Retina (tissue), 1 donor: ENCODE measurements around the gene PCGF3.
A peak's percentile ranks its signal among the peaks of the same experiment; 100 is the strongest.
"Not testable (repeated sequence)": the region's sequence is repeated elsewhere in the genome, so short reads cannot be mapped to it uniquely, and the experiment has no call there.

Experiments
- DNase-seq: peaks from one replicate; pipeline ENCODE4 v3.0.0-alpha.2; 2016

Gene PCGF3

DNA sequence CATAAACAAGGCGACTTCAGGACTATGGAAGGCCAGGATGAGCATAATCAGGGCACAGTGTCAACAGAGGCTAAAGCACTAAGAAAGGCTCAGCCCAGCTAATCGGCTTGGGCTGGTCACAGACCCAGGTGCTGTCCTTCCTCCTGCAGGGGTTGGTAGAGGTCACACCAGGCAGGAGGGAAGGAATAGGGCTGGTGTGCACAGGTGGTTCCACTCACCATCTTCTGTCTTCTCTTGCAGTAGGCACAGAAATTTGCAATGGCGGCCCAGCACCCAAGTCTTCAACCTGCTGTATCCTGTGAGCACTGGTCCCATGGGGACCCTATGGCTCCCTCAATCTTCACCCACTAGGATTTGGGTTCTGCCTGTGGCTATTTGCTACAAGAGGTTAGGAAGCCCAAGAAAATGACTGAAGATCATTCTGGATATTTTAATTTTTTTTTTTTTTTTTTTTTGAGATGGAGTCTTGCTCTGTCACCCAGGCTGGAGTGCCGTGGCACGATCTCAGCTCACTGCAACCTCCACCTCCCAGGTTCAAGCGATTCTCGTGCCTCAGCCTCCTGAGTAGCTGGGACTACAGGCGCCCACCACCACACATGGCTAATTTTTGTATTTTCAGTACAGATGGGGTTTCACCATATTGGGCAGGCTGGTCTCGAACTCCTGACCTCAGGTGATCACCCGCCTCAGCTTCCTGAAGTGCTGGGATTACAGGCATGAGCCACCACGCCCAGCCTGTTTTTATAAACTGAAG lies 35.6 kb upstream of the PCGF3 start:
- DNase-seq, result not testable (repeated sequence)

DNA sequence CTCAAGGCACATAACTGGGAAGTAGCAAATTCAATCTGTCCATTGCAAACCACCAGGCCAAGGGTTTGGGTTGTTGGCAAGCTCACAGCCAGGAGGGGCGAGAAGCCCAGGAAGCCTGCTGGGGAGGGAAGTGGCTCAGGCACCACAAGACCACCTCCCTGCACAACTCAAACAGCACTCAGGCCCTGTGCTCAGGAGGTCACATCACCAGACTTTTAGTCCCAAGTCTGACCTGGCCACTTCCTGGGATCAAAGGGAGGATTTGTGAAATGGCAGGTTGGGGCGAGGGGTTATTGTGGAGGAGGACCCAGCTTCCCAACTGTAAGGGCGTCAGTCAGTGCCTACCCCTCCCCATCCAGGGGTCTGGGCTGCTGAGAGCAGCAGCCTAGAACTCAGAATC lies 33.9 kb upstream of the PCGF3 start:
- DNase-seq, result no peak

DNA sequence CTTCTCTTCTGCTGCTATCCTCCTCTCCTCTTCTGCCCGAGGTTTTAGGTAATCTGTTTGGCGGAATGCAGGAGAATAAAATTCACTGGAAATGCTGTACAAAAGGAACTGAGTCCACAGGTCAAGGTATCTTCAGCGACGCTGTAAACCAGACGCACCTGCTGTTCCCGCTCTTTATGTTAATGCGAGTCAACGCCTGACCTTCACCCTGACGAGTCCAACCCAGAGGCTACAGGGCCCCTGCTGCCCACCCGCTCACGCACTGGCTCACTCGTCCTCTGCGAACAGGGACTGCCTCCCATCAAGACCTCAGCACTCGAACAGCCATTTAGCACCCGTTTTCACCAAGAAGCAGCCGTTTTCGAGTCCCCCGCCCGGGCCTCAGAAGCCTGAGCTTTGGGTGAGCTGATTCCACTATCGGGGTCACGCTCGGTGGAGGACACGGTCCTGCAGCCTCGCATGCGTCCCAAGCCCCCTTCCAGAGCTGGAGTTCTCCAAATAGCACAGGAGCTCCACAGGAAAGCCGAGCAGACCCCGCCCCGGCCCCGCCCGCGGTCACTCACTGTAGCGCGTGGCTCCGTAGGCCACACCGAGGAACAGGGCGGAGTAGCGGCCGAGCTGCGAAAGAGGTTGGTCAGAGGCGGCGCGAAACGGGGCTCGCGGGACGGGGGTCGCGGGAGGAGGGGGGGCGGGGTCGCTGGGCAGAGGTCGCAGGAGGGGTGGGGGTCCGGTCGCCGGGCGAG lies 32.1 kb upstream of the PCGF3 start:
- DNase-seq, result no peak

DNA sequence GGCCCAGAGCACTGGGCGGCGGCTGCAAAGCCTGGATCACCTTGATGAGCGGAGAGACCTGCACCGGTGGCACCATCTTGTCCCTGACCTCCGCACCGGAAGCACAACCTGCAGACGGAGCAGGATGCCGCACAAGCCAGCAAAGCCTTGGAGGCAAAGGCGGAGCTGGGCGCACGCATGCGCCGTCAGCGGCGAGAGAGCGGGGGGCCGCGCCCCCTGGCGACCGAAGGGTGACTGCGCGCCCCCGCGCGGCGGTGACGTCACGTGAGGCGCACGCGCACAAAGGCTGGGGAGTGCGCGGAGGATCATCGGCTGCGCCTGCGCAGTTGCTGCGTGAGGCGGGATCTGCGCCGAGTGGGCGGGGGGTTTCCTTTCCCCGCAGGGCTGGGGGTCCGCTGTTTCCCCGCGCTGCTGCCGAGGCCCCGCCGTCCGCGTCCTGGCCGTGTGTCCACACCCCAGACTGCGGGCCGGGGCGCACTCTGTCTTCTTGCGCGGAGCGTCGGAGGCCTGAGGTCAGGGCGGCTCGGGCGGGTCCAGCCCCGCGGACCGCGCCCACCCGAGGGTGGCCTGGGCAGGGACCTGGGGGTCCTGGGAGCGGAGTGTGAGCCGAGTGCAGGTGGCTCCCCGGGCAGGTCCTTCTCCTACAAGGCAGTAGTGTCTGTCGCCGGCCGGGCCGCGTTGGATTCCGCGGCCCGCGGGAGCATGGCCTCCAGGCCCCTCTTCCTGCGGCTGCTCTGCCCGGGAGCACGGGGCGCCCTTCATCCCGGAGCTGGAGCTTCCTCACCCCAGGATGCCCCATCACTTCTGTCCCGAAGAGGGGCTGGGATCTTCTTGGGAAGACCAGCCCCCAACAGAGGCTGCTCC lies 31.2 kb upstream of the PCGF3 start, which contains the start of the genes ATP5ME and MYL5:
Gene ATP5ME (minus strand): TSS at position 105 of the 864 bp plus-strand sequence. CDS start 29 bp downstream, at position 76.
Gene MYL5 (plus strand): TSS at position 371 of the 864 bp plus-strand sequence. CDS start 3,485 bp downstream, outside the sequence.
- peak; percentile 99 for DNase-seq

DNA sequence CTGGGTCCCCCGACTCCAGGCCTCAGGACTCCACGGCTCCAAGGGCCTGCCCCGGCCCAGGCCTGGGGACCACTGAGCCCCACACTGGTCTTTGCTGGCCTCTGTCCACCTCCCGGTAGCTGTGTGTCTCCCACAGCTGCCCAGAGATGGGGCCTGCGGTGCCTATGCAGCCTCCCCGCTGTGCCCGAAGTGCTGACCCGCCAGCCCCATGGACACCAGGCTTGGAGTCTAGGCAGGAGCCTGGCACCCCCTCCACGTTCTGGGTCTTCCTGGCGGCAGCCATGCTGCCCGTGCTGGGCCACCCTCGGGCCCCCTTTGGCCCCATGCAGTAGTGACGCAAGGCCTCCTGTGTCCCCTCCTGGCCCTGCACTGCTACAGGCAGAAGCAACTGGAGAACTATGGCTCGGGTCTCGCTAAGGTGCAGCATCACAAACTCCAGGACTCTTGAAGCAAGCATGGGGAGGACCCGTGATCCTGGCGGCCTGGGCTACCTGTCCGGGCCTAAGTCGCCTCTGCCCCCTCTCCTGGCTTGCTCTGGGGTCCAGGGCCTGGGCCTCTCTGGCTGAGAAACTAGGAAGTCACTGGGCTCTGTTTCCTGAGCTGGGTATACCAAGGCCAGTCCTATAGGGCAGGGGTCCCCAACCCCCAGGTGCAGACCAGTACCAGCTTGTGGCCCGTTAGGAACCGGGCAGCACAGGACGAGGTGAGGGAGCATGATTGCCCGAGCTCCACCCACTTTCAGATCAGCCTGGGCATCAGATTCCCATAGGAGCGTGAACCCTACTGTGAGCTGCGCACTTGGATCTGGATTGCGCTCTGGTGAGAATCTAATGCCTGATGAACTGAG lies 30.4 kb upstream of the PCGF3 start:
- DNase-seq, result no peak

DNA sequence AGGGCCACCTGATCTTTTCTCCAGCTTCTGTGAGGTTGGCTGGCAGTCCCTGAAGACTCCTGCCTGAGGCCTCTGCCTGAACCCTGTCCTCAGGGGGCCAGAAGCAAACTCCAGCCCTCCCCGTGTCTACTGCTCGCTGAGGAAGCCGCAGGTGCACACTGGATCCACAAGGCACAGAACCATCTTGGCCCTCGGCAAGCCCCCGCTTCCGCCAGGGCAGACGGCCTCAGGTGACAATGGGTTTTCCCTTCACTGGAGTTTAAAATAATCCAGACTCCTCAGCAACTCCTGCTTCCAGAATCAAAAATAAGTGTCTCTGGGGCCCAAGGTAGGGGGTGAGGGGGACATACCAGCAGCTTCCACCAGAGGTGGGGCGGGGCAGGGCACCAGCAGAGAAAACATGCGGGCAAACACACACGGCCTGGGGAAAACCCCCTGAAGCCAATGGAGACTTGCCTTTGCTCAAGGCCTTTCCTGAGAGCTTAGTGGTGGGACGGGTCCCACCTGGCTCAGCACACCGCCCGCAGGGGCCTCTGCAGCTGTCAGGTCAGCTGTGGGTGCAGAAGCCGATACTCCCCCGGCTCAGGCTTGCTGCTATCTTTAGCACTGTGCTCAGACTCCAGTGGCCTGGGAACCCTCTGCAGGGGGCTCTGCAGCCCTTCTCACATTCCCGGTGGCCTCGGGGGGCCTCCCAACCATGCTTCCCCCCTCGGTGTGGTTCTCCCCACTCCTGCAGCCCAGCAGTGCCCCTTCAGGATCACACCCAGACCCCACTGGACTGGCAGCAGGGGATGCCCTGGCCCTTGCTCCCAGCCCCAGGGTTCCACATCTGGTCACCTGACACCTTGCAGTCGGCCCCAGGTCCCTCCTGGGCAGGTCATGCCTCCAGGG lies 29.4 kb upstream of the PCGF3 start:
- DNase-seq, result no peak

DNA sequence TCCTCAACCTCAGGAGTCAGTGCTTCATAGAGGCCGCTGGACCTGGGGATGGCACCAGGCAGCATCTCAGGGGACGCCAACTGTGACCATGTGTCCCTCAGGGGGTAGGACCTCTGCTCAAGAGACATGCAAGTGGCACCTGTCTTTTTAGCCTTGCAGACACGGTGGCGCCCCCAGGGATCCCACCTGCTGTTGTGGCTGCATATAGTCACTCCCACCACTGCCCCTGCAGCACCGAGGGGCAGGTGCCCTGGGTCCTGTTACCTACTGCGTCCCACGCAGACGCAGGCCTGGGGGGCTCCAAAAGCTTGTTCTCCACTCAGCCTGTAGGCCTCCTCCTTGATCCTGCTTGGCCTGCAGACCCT lies 28.8 kb upstream of the PCGF3 start:
- no peak for DNase-seq

DNA sequence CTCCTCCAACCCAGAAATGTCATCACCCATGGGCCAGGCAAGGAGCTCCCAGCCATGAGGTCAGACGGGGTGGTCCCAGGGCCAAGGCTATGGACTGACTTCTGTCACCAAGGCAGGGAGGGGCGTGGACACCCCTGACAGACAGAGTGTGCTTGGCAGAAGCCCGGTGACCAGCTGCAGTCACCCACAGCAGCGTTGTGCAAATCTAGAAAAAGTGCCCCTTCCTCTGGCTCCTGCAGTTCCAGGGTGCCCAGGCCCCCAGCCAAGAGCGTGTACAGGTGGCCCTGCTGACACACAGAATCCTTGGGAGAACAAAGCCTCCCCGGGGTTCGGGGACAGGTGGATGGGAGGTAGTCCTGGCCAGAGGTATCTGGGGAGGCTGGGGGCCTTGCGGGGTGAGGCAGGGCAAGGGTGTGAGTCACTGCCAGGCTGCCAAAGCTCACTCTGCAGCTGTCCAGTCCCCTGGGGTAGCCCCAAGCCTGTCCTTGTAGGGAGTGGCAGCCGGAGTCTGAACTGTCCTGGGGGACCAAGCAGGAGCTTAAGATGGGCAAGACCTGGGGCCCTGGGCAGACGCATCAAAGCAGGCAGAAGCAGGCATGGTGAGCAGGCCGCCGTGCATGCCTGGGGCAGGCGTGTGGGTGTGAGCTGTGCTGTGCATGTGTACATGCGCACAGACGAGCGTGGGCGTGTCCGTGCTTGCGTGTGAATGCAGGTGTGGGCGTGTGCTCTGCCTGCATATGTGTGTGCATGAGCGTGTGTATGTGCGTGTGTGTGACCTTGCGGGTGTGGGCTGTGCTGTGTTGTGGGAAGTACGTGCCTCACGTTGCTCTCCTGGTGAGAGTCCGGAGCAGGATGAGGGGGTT lies 28.0 kb upstream of the PCGF3 start:
- no peak for DNase-seq

DNA sequence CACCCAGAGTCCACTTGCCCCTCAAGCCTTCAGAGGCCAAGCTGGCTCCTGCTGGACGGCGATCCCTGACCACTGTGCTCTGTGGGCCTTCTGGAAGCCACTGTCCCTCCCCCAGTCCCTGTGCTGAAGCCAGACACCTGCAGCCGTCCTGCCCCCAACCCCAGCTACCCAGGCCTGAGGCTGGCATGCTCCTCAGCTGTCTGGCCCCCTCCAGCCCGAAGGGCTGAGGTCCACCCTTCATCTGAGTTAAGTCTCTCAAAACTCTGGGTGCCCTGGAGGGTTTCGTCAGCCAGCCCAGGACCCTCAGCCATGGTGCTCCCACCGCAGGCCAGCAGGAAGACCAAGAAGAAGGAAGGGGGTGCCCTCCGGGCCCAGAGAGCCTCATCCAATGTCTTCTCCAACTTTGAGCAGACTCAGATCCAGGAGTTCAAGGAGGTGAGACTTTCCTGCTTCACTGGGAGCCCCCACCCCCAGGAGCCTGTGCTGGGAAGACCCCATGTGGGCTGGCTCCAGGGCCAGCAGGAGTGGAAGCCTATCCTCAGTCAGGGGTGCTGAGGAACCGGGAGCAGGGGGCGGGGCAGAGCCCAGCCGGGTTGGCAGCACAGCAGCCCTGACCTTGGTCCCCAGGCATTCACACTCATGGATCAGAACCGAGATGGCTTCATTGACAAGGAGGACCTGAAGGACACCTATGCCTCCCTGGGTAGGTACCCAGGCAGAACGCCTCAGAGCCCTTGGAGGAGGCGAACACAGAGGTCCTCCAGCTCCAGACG lies 27.1 kb upstream of the PCGF3 start:
- no peak for DNase-seq

DNA sequence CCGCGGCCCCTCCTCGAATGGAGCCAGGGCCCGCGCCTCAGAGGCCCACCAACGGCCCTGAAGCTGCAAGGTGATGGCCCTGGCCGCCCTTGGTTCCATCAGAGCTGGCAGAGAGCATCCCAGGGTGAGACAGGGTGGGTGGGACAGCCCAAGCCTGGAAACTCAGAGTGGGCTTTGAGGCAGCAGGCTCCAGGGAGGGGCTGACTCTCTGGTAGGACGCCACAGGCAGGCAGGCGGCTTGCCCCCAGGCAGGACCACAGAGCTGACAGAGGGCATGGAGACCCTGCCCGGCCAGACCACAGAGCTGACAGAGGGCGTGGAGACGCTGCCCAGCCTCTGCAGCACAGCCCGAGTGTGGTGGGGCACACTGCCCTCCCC lies 26.5 kb upstream of the PCGF3 start:
- DNase-seq, result no peak

DNA sequence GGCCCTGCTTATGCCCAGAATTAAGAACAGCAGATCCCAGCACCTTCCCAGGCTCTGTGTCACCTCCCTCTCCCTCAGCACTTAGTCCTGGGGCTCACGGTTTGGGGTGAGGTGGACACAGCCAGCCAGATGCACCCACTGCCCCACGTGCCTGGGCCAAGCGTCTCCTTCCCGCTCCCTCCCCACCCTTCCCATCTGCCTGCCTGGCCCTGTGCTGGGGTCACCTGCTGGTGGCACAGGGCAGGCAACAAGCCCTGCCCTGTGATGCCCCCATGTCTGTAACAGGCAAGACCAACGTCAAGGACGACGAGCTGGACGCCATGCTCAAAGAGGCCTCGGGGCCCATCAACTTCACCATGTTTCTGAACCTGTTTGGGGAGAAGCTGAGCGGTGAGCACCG lies 26.0 kb upstream of the PCGF3 start:
- no peak for DNase-seq

DNA sequence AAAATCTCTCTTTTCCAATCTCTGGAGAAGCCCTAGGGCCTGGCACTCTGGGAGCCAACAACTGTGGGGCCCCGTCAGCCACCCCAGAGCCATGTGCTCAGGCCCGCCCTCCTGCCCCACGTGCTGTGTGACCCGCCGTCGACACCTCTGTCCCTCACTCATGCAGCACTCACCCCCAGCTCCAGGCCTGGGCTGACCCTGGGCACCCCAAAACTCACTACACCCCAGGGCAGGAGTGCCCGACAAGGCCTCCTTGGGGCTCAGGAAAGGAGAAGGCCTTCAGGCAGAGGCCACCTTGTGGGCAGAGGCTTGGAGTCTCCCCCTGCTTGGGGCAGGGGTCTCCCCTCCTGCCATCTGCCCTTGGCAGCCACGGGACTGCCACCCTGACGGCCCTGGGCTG lies 25.5 kb upstream of the PCGF3 start:
- DNase-seq, result no peak

DNA sequence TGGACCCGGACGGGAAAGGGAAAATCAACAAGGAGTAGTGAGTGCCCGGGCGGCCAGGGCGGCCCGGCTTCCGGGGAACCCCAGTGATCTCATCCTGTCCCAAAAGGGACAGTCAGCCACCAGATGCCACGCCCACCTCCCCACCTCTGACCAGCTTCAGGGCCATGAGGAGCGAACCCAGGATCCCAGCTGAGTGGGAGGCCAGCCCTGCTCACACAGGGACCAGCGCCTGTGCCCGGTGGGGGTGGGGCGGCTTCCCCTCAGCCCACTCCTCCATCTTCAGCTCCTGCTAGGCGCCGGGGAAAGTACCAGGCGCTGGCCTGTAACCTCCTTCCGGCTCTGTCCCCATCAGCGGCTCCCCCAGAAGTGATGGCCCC lies 25.1 kb upstream of the PCGF3 start:
- DNase-seq, result no peak

DNA sequence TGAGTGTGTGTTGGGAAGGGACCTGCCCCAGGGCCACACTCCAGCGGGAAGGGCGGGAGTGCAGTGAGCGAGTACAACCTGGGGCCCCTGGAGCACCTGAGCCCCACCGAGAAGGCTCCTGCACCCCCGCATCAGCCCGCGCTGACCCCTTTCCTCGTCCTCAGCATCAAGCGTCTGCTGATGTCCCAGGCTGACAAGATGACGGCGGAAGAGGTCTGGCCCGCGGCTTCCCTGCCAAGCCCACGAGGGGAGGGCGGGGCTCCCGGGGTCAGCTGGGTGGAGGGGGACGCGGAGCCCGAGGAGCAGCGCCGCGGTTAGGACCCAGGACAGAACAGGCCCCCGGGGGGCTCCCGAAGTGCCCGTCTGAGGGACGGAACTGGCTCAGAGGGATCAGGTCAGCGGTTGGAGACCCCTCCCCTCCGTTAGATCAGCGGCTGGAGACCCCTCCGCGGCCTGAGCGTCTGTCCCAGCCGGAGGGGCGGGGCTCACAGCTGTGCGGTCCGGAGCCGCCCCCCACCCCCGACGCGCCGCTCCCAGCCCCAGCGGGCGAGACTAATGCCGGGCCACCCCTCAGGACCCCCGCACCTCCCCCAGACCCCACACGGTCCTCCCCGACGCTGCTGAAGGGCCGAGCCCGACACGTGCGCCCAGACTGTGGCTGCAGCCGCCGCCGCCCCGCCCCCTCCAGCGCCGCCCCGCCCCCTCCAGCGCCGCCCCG lies 24.5 kb upstream of the PCGF3 start:
- DNase-seq, result peak; percentile 75

DNA sequence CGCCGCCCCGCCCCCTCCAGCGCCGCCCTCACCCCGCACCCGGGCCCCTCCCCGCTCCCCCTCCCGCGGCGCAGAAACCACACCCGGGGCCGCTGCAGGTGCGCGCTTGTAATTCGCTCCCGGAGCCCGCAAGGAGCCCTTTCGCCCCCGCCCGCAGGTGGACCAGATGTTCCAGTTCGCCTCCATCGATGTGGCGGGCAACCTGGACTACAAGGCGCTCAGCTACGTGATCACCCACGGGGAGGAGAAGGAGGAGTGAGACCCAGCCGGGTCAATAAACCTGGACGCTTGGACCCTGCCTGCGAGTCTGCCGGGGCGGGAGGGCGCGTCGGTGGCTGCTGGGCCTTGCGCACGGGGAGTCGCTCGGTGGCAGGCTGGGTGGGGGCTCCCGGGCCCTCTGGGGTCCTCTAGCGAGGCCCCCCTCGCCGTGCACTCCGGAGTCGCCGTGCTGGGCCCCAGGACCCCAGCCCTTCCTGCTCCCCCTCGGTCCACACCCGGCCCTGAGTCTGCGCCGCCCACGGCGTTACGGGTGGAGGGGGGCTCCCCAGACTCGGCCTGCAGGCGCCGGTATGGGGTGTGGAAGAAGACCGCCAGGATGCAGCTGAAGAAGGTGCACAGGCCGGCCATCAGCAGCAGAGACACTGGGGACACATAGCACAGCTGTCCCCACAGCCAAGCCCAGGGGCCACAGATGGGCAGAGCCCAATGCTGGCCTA lies 23.7 kb upstream of the PCGF3 start:
- DNase-seq, result no peak

DNA sequence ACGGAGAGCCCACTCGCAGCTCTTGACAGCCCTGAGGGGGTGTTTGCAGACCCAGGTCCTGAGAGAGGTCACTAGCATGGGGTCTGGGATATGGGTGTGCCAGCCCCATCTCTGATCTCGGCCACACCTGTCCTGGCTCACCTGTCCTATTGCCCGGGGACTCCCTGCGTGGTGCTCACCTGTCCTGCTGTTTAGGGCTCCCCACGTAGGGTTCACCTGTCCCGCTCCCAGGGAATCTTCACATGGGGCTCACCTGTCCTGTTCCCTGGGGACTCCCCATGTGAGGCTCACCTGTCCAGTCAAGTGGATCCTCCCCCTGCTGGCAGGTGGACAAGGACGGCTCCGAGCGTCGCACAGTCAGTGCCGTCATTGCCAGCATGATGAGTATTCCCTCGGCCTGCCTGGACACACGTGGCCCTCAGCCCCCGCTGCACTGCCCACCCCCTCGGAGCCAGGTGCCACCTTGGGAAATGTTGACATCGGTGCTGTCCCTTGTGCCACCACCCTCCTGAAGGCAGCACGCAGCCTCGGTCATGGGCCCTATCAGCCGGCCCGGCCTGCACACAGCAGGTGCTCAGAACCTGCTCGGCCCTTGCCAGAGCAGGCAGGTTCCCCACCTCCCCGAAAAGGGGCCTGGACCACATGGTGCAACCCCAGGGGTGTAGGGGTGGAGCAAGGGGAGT lies 23.0 kb upstream of the PCGF3 start:
- DNase-seq, result no peak

DNA sequence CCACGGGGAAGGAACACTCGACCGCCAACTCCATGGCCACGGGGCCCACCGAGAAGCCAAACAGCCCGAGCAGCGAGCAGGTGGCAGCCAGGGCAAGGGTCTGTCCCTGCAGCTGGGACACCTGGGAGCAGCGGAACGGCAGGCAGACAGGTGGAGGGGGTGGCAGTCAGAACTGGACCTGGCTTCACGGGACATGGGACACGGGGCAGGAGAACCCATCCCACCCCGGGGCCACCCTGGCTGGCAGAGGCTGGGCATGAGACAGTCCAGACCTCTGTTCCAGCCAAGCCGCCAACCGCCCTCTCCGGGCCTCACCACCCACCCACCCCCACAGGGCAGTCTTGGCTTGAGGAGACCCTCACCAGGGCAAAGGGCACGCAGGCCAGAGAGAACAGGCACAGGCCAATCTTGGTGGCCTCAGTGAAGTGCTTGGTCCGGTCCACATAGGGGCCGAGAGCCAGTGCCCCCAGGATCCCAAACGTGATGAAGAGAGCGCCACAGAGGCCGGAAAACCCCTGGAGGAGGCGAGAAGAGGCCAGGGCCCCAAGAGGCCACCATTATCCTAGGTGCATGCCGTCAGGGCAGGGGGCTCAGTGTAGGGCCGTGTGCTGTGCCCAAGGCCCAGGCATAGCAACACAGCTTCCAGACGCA lies 22.3 kb upstream of the PCGF3 start:
- DNase-seq, result no peak
